ENCODE measurements around the gene WAPL. TPM values are rescaled to one million over a fixed set of nuclear protein-coding genes. Genes with fewer than 3 reads are reported as not detected.
A peak's percentile ranks its signal among the peaks of the same experiment; 100 is the strongest.

WAPL gene
- total RNA-seq, 1 experiment from 2014 or later = 45.2 TPM

GRCh38 chr10:86400705-86401587 is 120.6 kb downstream of the WAPL start:
- intact Hi-C loops (cut with micrococcal nuclease) = loop anchor here (1.0 to 5.0 kb wide), 2 partner anchors 121 to 184 kb away; partner anchors contain the start of gene WAPL
- peak; percentile 45 for DNase-seq (ENCODE audit: unreplicated experiment)
- ChIA-PET CTCF (interaction anchor here (0.6 to 1.5 kb wide), 24 partner anchors 9 to 840 kb away, joined by 3 to 11 read pairs (median 4); no protein-coding TSS in a partner anchor), POLR2A (interaction anchor here (0.6 to 2.8 kb wide), 12 partner anchors 8 to 1999 kb away, joined by 3 to 24 read pairs (median 3); partner anchors contain the start of gene WAPL)
- peaks cover 15% of the 10 kb centered on the region for H3K27me3 Mint-ChIP-seq (ENCODE audit: insufficient read depth, unreplicated experiment)
- peak overlapping the region; percentile 91 for H3K27ac Mint-ChIP-seq (ENCODE audit: low read depth, unreplicated experiment)
- H3K4me1 Mint-ChIP-seq (ENCODE audit: insufficient read depth, unreplicated experiment) = peaks cover 16% of the 10 kb centered on the region
- TF ChIP-seq, protein P1, sequence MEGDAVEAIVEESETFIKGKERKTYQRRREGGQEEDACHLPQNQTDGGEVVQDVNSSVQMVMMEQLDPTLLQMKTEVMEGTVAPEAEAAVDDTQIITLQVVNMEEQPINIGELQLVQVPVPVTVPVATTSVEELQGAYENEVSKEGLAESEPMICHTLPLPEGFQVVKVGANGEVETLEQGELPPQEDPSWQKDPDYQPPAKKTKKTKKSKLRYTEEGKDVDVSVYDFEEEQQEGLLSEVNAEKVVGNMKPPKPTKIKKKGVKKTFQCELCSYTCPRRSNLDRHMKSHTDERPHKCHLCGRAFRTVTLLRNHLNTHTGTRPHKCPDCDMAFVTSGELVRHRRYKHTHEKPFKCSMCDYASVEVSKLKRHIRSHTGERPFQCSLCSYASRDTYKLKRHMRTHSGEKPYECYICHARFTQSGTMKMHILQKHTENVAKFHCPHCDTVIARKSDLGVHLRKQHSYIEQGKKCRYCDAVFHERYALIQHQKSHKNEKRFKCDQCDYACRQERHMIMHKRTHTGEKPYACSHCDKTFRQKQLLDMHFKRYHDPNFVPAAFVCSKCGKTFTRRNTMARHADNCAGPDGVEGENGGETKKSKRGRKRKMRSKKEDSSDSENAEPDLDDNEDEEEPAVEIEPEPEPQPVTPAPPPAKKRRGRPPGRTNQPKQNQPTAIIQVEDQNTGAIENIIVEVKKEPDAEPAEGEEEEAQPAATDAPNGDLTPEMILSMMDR (IDR thresholded peaks at IDR 0.05; ENCODE audit: unreplicated experiment) = no peak
- H3K9me3 Mint-ChIP-seq (ENCODE audit: unreplicated experiment) = no peaks in the 10 kb centered on the region
- H3K36me3 Mint-ChIP-seq (ENCODE audit: insufficient read depth, unreplicated experiment) = no peaks in the 10 kb centered on the region
- H3K4me3 Mint-ChIP-seq (ENCODE audit: unreplicated experiment) = peak overlapping the region; percentile 74
- BruUV-seq (replicated peaks) = no TSS peak

DNA sequence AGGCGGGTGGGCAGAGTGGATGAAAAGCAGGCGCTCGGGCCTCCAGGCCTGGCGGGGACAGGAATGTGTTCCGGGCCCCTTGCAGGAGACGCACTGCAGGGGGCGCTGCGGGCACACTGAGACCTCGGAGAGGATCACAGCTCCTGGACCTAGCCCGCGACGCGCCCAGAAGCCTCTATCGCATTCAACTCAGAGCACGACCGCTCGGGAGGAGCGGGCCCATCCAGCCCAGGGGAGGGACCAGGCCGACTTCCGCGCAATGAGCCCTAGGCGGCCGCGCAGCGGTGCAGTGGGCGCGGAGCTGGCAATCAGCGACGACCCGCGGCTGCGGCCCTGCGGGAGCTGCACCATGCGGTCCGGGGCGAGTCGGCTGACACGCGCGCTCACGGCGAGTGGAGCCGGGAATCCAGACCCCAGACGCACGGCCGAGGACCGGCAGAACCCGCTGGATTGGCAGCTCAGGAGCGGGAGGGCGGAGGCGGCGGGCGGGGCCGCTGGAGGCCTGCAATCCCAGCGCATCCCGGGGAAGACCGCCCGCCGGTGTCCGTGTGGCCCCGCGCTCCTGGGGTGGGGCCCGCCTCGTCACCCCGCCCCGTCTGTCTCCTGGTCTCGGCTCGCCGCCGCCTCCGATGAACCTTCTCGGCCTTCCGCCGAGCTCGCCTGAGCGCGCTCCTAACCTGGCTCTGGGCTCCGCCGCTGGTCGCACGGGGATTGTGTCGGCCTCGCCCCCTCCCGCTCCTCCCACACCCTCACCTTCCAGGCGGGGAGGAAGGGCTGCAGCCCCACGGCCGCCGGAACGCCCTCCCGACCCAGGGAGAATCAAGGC is 121.5 kb downstream of the WAPL start:
- Mint-ChIP-seq H3K27ac (ENCODE audit: low read depth, unreplicated experiment) (peak overlapping the region; percentile 91), H3K4me1 (ENCODE audit: insufficient read depth, unreplicated experiment) (peaks cover 16% of the 10 kb centered on the region), H3K4me3 (ENCODE audit: unreplicated experiment) (peak overlapping the region; percentile 74), H3K9me3 (ENCODE audit: unreplicated experiment) (no peaks in the 10 kb centered on the region), H3K27me3 (ENCODE audit: insufficient read depth, unreplicated experiment) (peaks cover 15% of the 10 kb centered on the region), H3K36me3 (ENCODE audit: insufficient read depth, unreplicated experiment) (no peaks in the 10 kb centered on the region)
- DNase-seq (ENCODE audit: unreplicated experiment) = peak; percentile 96
- no TSS peak for BruUV-seq (replicated peaks)
- intact Hi-C loops (cut with micrococcal nuclease) = loop anchor here (1.0 to 5.0 kb wide), 2 partner anchors 122 to 185 kb away; partner anchors contain the start of gene WAPL
- ChIA-PET POLR2A (interaction anchor here (0.9 to 2.8 kb wide), 11 partner anchors 9 to 1998 kb away, joined by 3 to 24 read pairs (median 3); partner anchors contain the start of gene WAPL), CTCF (interaction anchor here (0.5 to 1.5 kb wide), 33 partner anchors 9 to 1814 kb away, joined by 3 to 8 read pairs (median 3); no protein-coding TSS in a partner anchor)
- TF ChIP-seq, protein P1 (IDR thresholded peaks at IDR 0.05; ENCODE audit: unreplicated experiment) = peak; percentile 95

DNA sequence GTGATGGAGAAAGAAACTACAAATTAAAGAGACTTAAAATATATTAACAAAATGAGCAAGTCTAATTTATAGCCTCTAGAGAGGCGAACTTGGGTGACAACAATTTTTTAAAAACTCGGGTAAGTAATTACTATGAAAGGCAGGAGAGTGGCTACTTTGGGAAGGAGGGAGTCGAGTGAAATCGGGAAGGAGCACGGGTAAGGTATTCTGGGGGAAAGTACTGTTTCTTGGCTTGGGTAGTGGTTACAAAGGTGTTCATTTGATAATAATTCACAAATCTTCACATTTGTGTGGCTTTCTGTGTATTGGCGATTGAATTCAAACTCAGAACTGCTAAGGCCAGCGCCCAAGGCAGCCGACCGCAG is 122.1 kb downstream of the WAPL start:
- no peaks in the 10 kb centered on the region for H3K9me3 Mint-ChIP-seq (ENCODE audit: unreplicated experiment)
- no TSS peak for BruUV-seq (replicated peaks)
- ChIA-PET CTCF (interaction anchor here (0.6 to 1.5 kb wide), 11 partner anchors 8 to 837 kb away, joined by 3 to 6 read pairs (median 4); no protein-coding TSS in a partner anchor), POLR2A (interaction anchor here (1.0 to 2.8 kb wide), 8 partner anchors 18 to 1997 kb away, joined by 3 to 24 read pairs (median 4); partner anchors contain the start of gene WAPL)
- H3K4me1 Mint-ChIP-seq (ENCODE audit: insufficient read depth, unreplicated experiment) = peaks cover 16% of the 10 kb centered on the region
- H3K4me3 Mint-ChIP-seq (ENCODE audit: unreplicated experiment) = peak overlapping the region; percentile 74
- H3K27ac Mint-ChIP-seq (ENCODE audit: low read depth, unreplicated experiment) = peak overlapping the region; percentile 91
- intact Hi-C loops (cut with micrococcal nuclease) = no loop called here
- H3K36me3 Mint-ChIP-seq (ENCODE audit: insufficient read depth, unreplicated experiment) = no peaks in the 10 kb centered on the region
- TF ChIP-seq, protein P1 (IDR thresholded peaks at IDR 0.05; ENCODE audit: unreplicated experiment) = no peak
- H3K27me3 Mint-ChIP-seq (ENCODE audit: insufficient read depth, unreplicated experiment) = peaks cover 15% of the 10 kb centered on the region
- DNase-seq (ENCODE audit: unreplicated experiment) = no peak
